A172 (cell line): ENCODE results near the gene NTM. TPM values are rescaled to one million over a fixed set of nuclear protein-coding genes. Genes with fewer than 3 reads are reported as not detected.
"Not testable (repeated sequence)": the region's sequence is repeated elsewhere in the genome, so short reads cannot be mapped to it uniquely, and the experiment has no call there.

ENCODE experiments used
- DNase-seq: peaks from one replicate; pipeline ENCODE4 v3.0.0-alpha.2; 2015; ENCODE audit warnings: low spot score
- total RNA-seq: library from RNA; depleted of rRNA; stranded (reverse); fragments of >200 nt; shearing (Covaris generic); gene quantifications from 2 replicates; pipeline ENCODE4 v1.2.3, GENCODE V29; 2014

NTM gene
- total RNA-seq, 1 experiment from 2014 or later, result 1.4 TPM

DNA sequence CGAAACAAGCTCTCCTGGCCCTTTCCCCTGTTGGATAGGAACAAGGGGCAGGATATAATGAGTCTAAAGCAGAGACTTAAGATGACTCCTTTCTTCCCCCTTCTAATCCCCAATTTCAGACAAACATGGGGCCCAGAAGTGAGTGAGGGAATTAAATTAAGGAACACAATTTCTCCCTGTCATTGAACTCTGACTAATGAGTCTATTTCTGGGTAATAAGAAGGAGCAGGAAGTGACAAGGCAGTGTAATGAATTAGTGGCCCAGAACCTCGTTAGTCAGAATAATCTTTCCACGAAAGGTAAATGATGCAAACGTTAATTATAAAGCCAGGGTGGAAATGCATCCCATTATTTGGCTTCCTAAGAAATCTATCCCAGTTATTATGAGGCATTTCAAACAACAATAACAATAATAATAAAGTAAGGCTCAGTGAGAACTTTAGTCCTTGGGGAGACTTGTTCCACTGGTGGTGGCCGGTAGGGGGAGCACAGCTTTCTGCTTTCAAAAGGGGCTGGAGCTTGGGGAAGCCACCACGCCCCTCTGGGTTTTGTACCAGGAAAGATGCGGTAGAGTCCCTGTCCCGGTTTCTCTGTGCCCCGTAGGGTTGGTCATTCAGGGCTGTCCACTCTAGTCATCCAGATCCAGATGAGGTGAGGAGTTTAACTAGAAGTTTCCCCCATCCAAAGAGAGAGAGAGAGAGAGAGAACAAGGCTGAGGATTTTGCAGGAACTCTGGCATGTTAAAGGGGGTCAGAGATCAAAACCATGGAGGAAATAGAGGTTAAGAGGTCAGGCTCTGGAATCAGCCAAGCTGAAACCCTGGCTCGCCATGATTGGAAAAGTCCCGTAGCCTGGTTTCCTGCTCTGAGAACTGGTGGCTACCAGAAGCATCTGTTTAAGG is 298.3 kb downstream of the NTM start:
- peak; percentile 28 for DNase-seq

- DNase-seq, result no peak
Observed at GRCh38 chr11:131669401-131669780, 299.0 kb downstream of the NTM start.

DNA sequence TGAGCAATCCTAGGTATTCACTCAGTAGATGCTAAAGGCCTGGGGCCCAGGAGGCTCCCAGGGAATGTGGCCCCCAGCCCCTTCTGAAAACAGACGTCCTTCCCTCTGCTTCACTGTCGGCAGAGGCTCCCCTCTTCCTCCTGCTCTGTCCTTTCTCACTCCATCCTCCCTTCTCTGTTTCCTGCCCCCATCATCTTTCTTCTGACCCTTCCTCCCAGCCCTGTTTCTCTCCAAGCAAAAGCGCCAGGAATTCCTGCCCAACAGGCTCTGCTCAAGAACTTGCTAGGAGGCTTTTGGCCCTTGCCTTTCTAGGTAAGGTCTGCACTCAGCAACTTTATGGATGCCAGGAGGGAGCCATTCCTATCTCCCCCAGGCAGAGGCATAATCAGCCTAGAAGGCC is 300.5 kb downstream of the NTM start:
- DNase-seq, result no peak

DNA sequence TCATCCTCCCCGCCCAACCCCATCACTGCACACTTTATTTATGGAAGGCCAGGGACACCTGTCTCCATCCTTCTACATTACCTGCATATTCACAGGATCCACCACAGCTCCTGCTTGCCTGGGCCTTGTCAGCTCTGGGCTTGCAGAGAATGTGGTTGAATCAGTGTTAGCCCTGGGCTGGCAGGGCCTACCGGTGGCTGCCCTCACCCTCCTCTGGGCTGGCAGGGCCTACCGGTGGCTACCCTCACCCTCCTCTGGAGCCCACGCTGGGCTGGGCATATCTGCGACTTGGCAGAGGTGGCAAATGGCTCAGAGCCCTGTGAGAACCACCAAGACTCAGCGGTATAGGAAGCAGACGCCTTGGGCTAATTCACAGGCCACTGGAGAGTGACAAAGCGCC is 300.9 kb downstream of the NTM start:
- DNase-seq, result no peak

GRCh38 chr11:131671734-131672133 is 301.3 kb downstream of the NTM start:
- DNase-seq, result no peak

DNA sequence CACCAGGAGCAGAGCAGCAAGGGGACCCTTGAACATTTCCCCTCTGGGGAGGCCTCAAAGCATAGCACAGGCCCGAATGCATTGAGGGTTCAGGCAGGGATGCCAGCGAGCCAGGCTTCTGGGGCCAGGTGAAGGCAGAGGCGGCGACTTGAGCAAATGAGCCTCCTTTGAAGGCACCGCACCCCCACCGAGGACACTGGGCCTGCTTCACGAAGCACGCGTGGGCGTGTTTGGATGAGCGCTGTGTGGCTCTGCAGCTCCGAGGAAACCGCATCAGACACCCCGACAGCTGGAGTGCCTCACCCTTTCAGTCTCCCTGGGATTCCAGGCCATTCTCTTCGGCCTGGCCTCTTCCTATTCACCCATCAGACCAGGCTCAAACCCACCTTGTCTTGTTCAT is 301.8 kb downstream of the NTM start:
- DNase-seq, result no peak

- peak; percentile 54 for DNase-seq
Observed at GRCh38 chr11:131674051-131674755, 303.8 kb downstream of the NTM start.

DNA sequence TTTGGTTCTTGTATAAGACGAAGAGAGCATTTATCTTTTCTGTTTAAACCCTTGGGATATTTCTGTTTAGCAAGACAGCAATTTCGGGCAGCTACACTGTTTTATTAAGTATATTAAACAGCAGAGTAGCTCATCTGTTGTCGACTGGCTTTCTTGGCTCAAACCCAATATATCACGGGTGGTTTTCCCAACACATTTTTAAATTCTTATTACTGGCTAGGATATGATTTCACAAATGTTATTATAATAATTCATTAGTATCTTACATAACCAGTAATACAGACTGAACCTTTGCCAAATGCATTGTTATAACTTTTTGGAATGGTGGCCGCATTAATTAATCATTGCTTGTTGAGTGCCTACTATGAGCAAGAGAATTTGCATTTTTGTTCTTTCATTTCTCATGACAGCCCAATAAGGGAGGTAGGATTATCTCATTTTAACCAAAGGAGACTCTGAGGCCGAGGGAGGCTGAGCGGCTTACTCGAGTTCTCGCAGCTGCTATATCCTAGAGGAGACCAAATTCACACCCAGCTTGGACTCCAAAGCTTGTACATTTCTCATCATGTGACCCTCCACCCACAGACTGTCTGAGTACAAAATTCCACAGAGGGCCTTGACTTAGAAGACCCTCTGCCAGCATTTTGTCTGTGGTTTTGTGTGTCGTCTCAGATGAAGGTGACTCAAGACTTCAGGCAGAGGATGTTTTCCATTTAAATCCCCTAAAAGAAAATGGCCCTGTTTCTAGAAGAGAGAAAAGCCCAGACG is 304.9 kb downstream of the NTM start:
- DNase-seq, result no peak

DNA sequence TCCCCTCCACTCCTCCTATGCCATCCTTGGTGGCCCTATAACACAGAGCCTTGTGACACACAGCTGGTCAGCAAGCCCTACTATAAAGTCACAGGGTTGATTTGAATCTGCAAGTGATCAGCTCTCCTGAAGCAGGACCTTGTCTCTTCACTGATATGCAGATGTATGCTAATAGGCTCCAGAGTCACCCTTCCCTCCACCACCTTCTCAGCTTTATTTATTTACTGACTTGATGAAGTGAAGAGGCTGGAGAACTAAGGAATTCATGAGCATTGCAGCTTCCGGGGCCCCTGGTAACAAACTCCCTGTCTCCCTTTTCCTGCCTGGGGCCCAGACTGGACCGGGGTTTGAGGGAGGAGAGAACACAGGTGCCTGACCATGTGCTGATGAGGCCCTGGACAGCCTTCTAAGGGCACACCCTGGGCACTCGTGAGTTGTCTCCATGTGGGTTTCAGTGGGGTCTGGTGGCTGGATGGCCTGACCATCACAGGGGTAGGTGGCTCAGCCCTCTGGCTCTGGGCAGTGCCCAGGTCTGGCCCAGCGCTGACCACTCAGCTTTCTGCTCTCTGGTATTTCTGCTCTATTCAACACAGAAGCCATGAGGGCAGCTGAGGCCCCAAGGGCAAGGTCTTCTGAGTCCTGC is 307.5 kb downstream of the NTM start:
- DNase-seq, result no peak

DNA sequence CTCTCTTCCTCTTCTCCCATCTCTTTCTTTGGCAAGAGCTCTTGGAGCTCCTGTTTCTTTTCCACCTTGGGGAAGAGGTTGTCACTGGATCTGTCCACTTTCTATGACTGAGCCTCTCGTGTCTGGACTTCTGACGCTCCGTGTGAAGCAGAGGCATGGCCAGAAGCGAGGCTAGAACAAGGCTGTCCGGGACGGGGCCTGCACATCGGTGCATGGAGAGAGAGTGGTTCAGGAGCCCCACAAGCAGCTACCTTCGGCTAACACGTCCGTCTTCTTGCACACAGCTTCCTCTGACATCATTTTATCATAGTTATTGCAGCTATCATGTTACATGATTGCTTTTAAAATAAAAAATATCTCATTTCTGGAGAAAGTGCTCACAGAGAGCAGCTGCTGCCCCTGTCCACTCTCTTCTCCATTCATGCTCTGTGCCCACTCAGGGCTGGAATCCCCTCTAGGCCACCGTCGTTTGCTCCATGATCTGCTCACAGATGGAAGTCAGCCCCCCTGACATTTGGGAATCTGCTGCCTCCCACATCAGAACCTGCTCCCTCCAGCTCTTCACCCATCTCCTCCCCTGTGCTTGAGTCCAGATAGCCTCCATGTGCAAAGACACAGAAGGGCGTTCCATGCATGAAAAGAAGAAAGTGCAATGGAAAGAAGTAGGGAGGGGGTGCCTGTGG is 308.4 kb downstream of the NTM start:
- no peak for DNase-seq

DNA sequence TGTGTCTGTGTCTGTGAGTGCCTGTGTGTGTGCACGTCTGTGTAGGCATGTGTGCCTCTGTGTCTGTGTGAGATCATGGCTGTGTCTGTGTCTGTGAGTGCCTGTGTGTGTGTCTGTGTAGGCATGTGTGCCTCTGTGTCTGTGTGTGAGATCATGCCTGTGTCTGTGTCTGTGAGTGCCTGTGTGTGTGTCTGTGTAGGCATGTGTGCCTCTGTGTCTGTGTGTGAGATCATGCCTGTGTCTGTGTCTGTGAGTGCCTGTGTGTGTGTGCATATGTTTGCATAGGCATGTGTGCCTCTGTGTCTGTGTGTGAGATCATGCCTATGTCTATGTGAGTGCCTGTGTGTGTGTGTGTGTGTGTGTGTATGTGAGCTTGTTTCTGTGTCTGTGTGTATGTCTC is 310.0 kb downstream of the NTM start:
- DNase-seq, result not testable (repeated sequence)

GRCh38 chr11:131681920-131682319 is 311.5 kb downstream of the NTM start:
- no peak for DNase-seq

DNA sequence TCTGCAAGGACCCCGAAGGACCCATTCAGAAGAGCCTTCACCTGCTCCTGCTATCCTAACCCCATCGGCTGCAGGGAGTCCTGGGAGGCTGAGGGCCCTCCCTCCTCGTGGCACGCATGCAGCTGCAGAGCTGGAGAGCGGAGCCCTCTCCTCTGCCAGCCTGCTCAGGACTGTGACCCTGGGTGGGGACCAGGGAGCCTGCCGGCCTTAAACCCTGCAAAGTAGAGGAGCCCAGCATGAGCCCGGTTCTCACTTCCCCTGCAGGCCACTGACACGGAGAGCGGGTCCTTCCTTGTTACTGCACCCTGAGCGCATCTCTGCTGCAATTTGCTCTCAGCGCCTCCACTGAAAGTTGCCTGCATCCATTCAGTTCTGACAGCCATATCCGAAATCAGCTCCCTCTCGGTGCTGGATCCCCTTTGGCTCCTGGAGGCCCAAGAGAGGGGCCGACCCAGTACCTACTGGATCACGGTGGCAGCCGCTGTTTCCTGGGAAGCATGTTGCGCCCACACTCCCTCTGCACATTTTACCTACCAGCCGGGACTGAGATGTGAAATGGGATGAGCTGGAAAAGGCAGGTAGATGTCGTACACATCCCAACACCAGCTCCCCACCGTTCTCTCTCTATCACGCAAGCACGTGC is 312.1 kb downstream of the NTM start:
- DNase-seq, result no peak

DNA sequence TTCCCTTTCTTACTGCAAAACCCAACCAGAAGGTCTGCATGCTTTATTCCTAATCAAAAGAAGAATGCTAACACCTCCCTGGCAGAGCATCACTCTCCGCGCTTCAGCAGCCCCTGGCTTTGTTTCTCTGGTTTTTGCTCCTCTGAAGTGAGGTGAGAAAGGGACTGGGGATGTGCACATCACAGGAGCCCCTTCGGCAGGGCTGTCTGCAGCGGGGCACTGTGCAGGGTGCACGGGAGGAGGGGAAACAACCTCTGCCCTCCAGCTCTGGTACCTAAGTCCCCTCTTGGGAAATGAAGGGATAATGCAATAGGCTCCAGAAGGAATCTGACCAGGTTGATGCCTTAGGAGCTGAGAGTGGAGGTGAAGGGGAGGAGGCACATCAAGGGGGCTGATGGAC is 312.7 kb downstream of the NTM start:
- DNase-seq, result no peak

DNA sequence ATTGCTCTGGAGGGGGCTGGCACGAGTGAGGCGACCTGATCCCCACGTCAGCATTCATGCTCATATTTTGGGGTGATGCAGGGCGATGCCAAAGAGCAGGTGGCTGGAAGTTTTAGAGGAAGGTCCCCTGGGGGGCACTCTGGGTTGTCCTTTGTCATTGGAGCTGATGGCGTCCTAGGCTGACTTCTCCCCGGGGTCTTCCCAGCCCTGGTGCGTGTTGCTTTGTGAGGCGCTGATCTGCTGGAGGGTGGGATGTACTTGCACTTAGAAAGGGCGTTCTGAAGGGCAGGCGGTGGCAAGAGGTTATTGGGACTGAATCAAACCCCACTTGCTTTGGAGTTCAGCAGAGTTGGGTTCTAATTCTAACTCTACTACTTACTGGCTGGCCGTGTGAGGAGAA is 313.3 kb downstream of the NTM start:
- DNase-seq, result no peak

DNA sequence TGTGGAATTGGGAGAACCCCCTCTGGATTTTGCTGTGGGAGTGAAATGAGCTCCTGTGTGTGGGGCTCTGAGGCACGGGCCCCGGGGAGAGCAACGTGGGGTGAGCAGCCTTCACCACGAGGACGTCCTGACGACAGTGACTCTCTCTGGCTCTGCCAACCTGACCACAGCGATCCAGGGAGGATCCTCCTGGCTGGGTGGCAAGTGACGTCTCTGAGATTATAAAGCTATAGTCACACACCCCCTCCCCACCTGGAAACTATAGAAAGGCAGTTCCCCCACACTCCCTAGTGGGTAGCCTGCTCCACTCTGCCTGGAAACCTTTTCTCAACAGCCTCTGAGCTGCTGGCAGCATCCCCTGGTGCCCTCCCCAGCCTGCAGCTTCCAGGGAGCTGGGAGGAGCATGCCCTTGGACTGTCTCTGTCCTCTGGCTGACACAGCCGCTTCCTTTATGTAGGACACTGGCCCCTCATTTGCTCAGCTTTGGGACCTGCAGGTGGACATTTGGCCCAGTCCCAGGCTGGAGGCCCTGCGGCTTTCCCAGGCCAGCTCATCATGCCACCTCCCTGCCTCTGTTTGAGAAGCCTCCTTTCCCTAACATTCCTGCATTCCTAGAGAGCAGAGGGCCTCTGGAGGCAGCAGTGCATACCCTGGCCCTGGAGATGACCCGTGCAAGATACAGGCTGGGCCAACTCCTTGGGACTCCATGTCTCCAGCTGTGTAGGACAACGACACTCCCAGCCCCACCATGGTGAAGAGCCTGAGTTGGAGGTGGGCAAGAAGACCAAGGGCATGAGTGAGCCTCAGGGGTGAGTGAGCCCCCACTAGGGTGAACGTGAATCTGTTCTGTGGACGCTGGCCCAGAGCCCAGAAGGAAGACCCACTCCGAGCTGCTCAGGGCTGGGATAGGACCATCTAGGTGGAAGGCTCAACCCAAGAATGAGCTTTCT is 314.0 kb downstream of the NTM start:
- DNase-seq, result no peak

DNA sequence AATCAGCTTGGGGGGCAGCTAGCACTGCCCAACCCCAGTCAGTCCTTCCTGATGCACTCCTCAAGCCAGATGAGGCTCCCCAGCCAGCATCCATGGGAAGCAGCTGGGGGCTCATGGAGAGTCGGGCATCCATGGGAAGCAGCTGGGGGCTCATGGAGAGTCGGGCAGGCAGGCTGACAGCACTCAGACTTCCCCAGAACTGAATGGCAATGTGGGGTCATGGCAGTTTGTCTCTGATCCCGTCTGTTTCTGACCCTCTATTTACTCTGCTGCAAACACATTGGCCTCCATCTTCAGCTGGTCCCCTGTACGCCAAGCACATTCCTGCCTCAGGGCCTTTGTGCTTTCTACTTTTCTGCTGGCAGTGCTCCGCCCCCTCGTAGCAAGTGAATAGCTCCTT is 314.8 kb downstream of the NTM start:
- DNase-seq, result no peak

DNA sequence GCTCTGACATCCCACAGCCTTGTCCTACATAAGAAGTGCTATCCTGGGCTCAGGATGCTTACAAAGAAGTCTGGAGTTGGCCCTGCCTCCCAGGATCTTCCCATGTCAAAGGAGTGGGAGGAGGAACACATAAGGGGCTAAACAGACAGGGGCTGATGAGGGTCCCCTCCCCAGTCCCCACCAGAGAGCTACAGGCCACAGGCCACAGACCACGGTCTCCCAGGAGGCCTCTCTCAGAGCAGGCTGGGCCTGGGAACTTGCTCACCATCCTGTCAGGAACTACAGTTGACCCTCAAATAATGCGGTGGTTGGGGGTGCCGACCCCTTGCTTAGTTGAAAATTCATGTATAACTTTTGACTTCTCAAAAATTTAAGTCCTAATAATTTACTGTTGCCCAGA is 315.5 kb downstream of the NTM start:
- no peak for DNase-seq

DNA sequence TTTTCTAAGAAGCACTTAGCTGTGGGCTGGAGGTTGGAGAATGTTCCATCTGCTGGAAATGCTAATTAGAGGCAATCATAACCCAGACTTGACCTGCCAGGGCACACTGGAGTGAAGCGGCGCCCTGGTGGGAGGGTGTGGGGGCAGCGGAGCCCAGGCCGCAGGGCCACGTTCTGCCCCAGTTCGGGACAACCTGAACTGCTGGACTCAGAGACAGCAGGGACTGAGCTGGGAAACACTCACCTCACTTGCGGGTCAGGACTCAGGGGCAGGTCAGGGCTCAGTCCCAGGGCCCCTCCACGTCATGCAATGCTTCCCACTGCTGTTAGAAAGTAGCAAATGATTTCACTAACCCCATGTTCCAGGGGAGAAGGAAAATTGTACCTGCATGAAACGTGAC is 316.4 kb downstream of the NTM start:
- DNase-seq, result no peak
